H1 (cell line): ENCODE data around the gene KLHL26. TPM values are rescaled to one million over a fixed set of nuclear protein-coding genes. Genes with fewer than 3 reads are reported as not detected.

ENCODE experiments used
- CTCF ChIA-PET: fragments of 300-600 bp; sonication (Branson Sonifier 250); formaldehyde crosslinking; loops from one replicate; lab custom pipeline; 2021; ENCODE audit not compliant: partially characterized antibody; lab: Charles Lee
- POLR2A ChIA-PET: fragments of 300-600 bp; sonication (Branson Sonifier 250); formaldehyde crosslinking; loops from one replicate; lab custom pipeline; 2021; ENCODE audit warnings: inconsistent platforms; ENCODE audit not compliant: partially characterized antibody; lab: Charles Lee
- DNase-seq, 2 experiments: peaks; one replicate each; pipeline versions ENCODE4 v3.0.0 to v3.0.0-alpha.2; 2010 to 2022; ENCODE audit warnings: low spot score in 2 of 2, low read depth in 1 of 2, mixed read lengths in 1 of 2
- FAIRE-seq: peaks from 2 replicates; lab custom pipeline; 2011; peaks lifted over from hg19 to GRCh38; lab: Jason Lieb, UNC
- H2AFZ ChIP-seq: 2 replicates; pipeline ENCODE4 v1.8.1; 2012; ENCODE audit warnings: low read length, inconsistent platforms
- H2AK5ac ChIP-seq: 2 replicates; pipeline ENCODE4 v1.6.1; 2013; ENCODE audit warnings: low read depth, low read length
- H2BK120ac ChIP-seq: replicated peaks from 2 replicates; pipeline ENCODE3; 2013; ENCODE audit warnings: low read depth, low read length, inconsistent platforms
- H2BK12ac ChIP-seq: 2 replicates; pipeline ENCODE4 v1.6.1; 2013; ENCODE audit warnings: low read depth, low read length
- H2BK15ac ChIP-seq: 2 replicates; pipeline ENCODE4 v1.6.1; 2013; ENCODE audit warnings: low read length
- H2BK20ac ChIP-seq: 2 replicates; pipeline ENCODE4 v1.6.1; 2013; ENCODE audit warnings: low read length
- H2BK5ac ChIP-seq: 2 replicates; pipeline ENCODE4 v1.6.1; 2013; ENCODE audit warnings: low read depth, low read length
- H3K14ac ChIP-seq: 2 replicates; pipeline ENCODE4 v1.6.1; 2013; ENCODE audit warnings: inconsistent platforms; ENCODE audit not compliant: insufficient read length
- H3K18ac ChIP-seq: 2 replicates; pipeline ENCODE4 v1.6.1; 2013; ENCODE audit warnings: low read length; ENCODE audit errors: extremely low read depth
- H3K23ac ChIP-seq: 2 replicates; pipeline ENCODE4 v1.6.1; 2013; ENCODE audit warnings: inconsistent platforms; ENCODE audit not compliant: insufficient read length
- H3K23me2 ChIP-seq: 2 replicates; pipeline ENCODE4 v1.6.1; 2013; ENCODE audit warnings: low read depth, low read length
- H3K27ac ChIP-seq: 2 replicates; pipeline ENCODE4 v1.6.1; 2011; ENCODE audit warnings: low read depth, low read length, inconsistent platforms
- H3K27me3 ChIP-seq, 4 experiments: replicated peaks in 1 of 4; 1 replicate in 1 of 4; 2 replicates in 3 of 4; pipeline versions ENCODE4 v1.6.1 to v1.8.1; 2011 to 2013; ENCODE audit warnings: low read length in 3 of 4, mild to moderate bottlenecking in 3 of 4, inconsistent platforms in 2 of 4, mixed read lengths in 2 of 4, moderate library complexity in 1 of 4; ENCODE audit not compliant: control insufficient read depth in 3 of 4, insufficient read depth in 3 of 4; ENCODE audit errors: extremely low read depth in 1 of 4
- H3K36me3 ChIP-seq, 4 experiments: 2 replicates each; pipeline versions ENCODE4 v1.6.1 to v1.8.1; 2011 to 2013; ENCODE audit warnings: mild to moderate bottlenecking in 4 of 4, low read length in 3 of 4, moderate library complexity in 2 of 4, control low read depth in 1 of 4, inconsistent platforms in 1 of 4; ENCODE audit not compliant: insufficient read depth in 4 of 4, control insufficient read depth in 2 of 4
- H3K4ac ChIP-seq: replicated peaks from 2 replicates; pipeline ENCODE3; 2013; ENCODE audit warnings: low read length, low read depth, mixed read lengths, inconsistent platforms; ENCODE audit not compliant: insufficient read length
- H3K4me1 ChIP-seq, 4 experiments: replicated peaks in 1 of 4; 1 replicate in 1 of 4; 2 replicates in 3 of 4; pipeline versions ENCODE4 v1.6.1 to v1.8.1; 2011 to 2013; ENCODE audit warnings: low read length in 3 of 4, inconsistent platforms in 2 of 4, mixed read lengths in 1 of 4; ENCODE audit not compliant: insufficient read depth in 4 of 4, control insufficient read depth in 3 of 4
- H3K4me2 ChIP-seq, 2 experiments: 2 replicates each; pipeline versions ENCODE4 v1.6.1 to v1.8.1; 2011 to 2013; ENCODE audit warnings: low read depth in 2 of 2, low read length in 2 of 2, control low read depth in 1 of 2, inconsistent platforms in 1 of 2, mild to moderate bottlenecking in 1 of 2; ENCODE audit not compliant: insufficient read depth in 1 of 2
- H3K4me3 ChIP-seq, 4 experiments: fragments of 200-600, 300-600 bp in 1 of 4; sonication (generic), shearing (Covaris generic), sonication (Bioruptor Twin) in 1 of 4; 2 replicates each; pipeline versions ENCODE4 v1.5.1 to v1.8.1; 2011 to 2016; ENCODE audit warnings: low read length in 4 of 4, low read depth in 3 of 4, control low read depth in 2 of 4, inconsistent platforms in 2 of 4, mild to moderate bottlenecking in 2 of 4, mixed read lengths in 1 of 4, moderate library complexity in 1 of 4; ENCODE audit not compliant: insufficient read depth in 2 of 4; ENCODE audit errors: extremely low read depth in 1 of 4
- H3K56ac ChIP-seq: replicated peaks from 2 replicates; pipeline ENCODE3; 2013; ENCODE audit warnings: low read depth, mild to moderate bottlenecking, mixed read lengths, low read length, inconsistent platforms; ENCODE audit not compliant: insufficient read length
- H3K79me1 ChIP-seq: 2 replicates; pipeline ENCODE4 v1.6.1; 2013; ENCODE audit warnings: low read depth, low read length, control low read depth
- H3K79me2 ChIP-seq, 2 experiments: 2 replicates each; pipeline versions ENCODE4 v1.6.1 to v1.8.1; 2012 to 2013; ENCODE audit warnings: low read length in 2 of 2, mild to moderate bottlenecking in 2 of 2, inconsistent platforms in 1 of 2; ENCODE audit not compliant: insufficient read depth in 2 of 2, control insufficient read depth in 1 of 2
- H3K9ac ChIP-seq, 4 experiments: replicated peaks in 1 of 4; 1 replicate in 1 of 4; 2 replicates in 3 of 4; pipeline versions ENCODE4 v1.6.1 to v1.8.1; 2011 to 2013; ENCODE audit warnings: low read depth in 3 of 4, low read length in 3 of 4, control low read depth in 2 of 4, mild to moderate bottlenecking in 2 of 4, moderate library complexity in 2 of 4, inconsistent platforms in 1 of 4; ENCODE audit errors: extremely low read depth in 1 of 4
- H3K9me3 ChIP-seq, 2 experiments: 2 replicates each; pipeline versions ENCODE4 v1.6.1 to v1.8.1; 2012 to 2013; ENCODE audit warnings: mild to moderate bottlenecking in 2 of 2, moderate library complexity in 2 of 2, control low read depth in 1 of 2, inconsistent platforms in 1 of 2, low read depth in 1 of 2, low read length in 1 of 2, mixed read lengths in 1 of 2; ENCODE audit not compliant: insufficient read depth in 2 of 2
- H4K20me1 ChIP-seq, 2 experiments: replicated peaks in 1 of 2; 2 replicates each; pipeline versions ENCODE3 to v1.8.1; 2011 to 2013; ENCODE audit warnings: inconsistent platforms in 2 of 2, low read length in 2 of 2, mild to moderate bottlenecking in 1 of 2; ENCODE audit not compliant: insufficient read depth in 2 of 2, control insufficient read depth in 1 of 2
- H4K5ac ChIP-seq: 2 replicates; pipeline ENCODE4 v1.6.1; 2013; ENCODE audit warnings: low read length, low read depth, mixed read lengths, inconsistent platforms; ENCODE audit not compliant: insufficient read length
- H4K8ac ChIP-seq: 2 replicates; pipeline ENCODE4 v1.8.0; 2013; ENCODE audit warnings: mild to moderate bottlenecking, moderate library complexity, low read length, inconsistent platforms; ENCODE audit not compliant: insufficient read depth; ENCODE audit errors: extremely low read depth
- H4K91ac ChIP-seq: replicated peaks from 2 replicates; pipeline ENCODE3; 2013; ENCODE audit warnings: low read length, mixed read lengths, inconsistent platforms; ENCODE audit not compliant: insufficient read length
- CEBPB ChIP-seq: IDR thresholded peaks from 2 replicates; pipeline ENCODE4 v1.6.1; 2012; ENCODE audit warnings: low read depth, low read length
- CREB1 ChIP-seq: IDR thresholded peaks from 2 replicates; pipeline ENCODE4 v1.6.1; 2012; ENCODE audit warnings: inconsistent platforms
- FOSL1 ChIP-seq: IDR thresholded peaks from 2 replicates; pipeline ENCODE4 v1.6.1; 2011; ENCODE audit warnings: mild to moderate bottlenecking, low read depth, low read length, moderate library complexity; ENCODE audit not compliant: insufficient read depth
- GABPA ChIP-seq: IDR thresholded peaks from 2 replicates; pipeline ENCODE4 v1.6.1; 2011; ENCODE audit warnings: mild to moderate bottlenecking, low read length, moderate library complexity, borderline replicate concordance; ENCODE audit not compliant: insufficient read depth
- RFX5 ChIP-seq: IDR thresholded peaks from 2 replicates; pipeline ENCODE4 v1.6.1; 2011; ENCODE audit warnings: low read depth, low read length, improper control_type of control experiment, borderline replicate concordance
- YY1 ChIP-seq: IDR thresholded peaks from 2 replicates; pipeline ENCODE4 v1.6.1; 2011; ENCODE audit warnings: low read depth, mild to moderate bottlenecking, low read length
- WGBS, 2 experiments: shearing (Covaris generic) in 1 of 2; methylation state at CpG; one replicate each; pipeline versions ENCODE4 v1.1.6 to v1.1.7; 2013 to 2015; ENCODE audit warnings: low lambda C conversion rate in 2 of 2, mixed read lengths in 2 of 2, inconsistent platforms in 1 of 2, low coverage in 1 of 2, missing lambda C conversion rate in 1 of 2; ENCODE audit not compliant: insufficient replicate concordance in 2 of 2, insufficient coverage in 1 of 2, insufficient read length in 1 of 2; ENCODE audit errors: extremely low coverage in 1 of 2, missing lambda C conversion rate in 1 of 2; 5-methylcytosine and 5-hydroxymethylcytosine counted together
- polyA plus RNA-seq, 7 experiments: library from polyadenylated mRNA; depleted of rRNA in 3 of 7; stranded (reverse) in 5 of 7; unstranded in 2 of 7; fragments of >200 nt in 5 of 7; fragments of 200-250 nt in 2 of 7; gene quantifications; 1 replicate in 5 of 7; 2 replicates in 1 of 7; 4 replicates in 1 of 7; pipeline versions ENCODE4 v1.2.1 to v1.2.3, GENCODE V29; 2011 to 2013; ENCODE audit warnings: missing spikeins in 2 of 7, mixed read lengths in 2 of 7
- total RNA-seq: library from RNA; stranded (reverse); fragmentation: NEBNext Ultra II Directional; extraction: Animal tissue kit (Norgen Biotek cat#: 25700); gene quantifications from 2 replicates; pipeline ENCODE4 v1.2.1, GENCODE V29; 2021

KLHL26 gene
- total and polyA plus RNA-seq, 2 of the 8 experiments (the other 6 are each of a cell fraction or from before 2014, with no cell fraction given) = 2.2 to 8.8 TPM

DNA sequence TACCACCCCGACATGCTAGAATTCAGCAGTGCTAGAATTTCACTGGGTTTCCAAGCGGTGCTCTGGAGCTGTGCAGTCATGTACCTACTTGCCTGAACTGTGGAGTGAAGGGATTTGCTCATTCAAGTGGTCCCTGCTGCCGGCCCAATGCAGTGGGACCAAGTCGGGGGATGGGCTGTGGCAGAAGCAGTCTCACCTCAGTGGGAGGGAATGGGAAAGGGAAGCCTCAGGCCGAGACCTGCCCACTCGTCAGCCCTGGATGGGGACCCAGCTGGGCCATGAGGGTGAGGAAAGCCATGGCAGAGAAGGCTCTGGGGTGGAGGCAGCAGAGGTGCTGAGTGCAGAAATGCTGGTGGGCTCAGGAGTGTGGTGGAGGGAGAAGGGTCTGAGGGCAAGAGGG is 14.9 kb downstream of the KLHL26 start:
- peak overlapping the region; percentile 46; the same call in 1 of the 2 replicates for H2BK5ac ChIP-seq
- no peak overlapping the region for H4K91ac ChIP-seq
- H4K20me1 ChIP-seq = peaks cover 7 to 41% of the 10 kb centered on the region in 2 experiments
- peak overlapping the region; percentile 19; the same call in 1 of the 2 replicates for H2AK5ac ChIP-seq
- 79% methylated on average over 6 of the region's 6 CpGs; no CpG with 5 or more reads in 1 of the 2 experiments for WGBS, 2 experiments
- no peaks in the 10 kb centered on the region for H3K36me3 ChIP-seq
- no peak overlapping the region for H3K27ac ChIP-seq
- no peaks in the 10 kb centered on the region for H3K27me3 ChIP-seq
- ChIA-PET CTCF (interaction anchor here (0.8 to 1.2 kb wide), 3 partner anchors 16 to 28 kb away, joined by 3 to 4 read pairs (median 3); no protein-coding TSS in a partner anchor), POLR2A (interaction anchor here (1.2 kb wide), 1 partner anchor 11 kb away, joined by 3 read pairs; no protein-coding TSS in a partner anchor)
- H2BK12ac ChIP-seq = no peak overlapping the region
- no peak for TF ChIP-seq FOSL1
- no peak for TF ChIP-seq GABPA
- TF ChIP-seq YY1 = no peak
- TF ChIP-seq RFX5 = no peak
- TF ChIP-seq CEBPB = no peak
- no peak for TF ChIP-seq CREB1
- no peak overlapping the region for H2BK15ac ChIP-seq
- DNase-seq = no peak
- no peaks in the 10 kb centered on the region for H3K79me2 ChIP-seq
- no peak overlapping the region for H2BK20ac ChIP-seq
- peaks cover 15% of the 10 kb centered on the region for H3K79me1 ChIP-seq
- H4K5ac ChIP-seq = no peak overlapping the region
- no peak overlapping the region for H3K4me3 ChIP-seq
- H3K9me3 ChIP-seq = no peaks in the 10 kb centered on the region
- no peak overlapping the region for H3K18ac ChIP-seq
- no peak overlapping the region for H3K14ac ChIP-seq
- peaks cover 0 to 10% (median under 1%) of the 10 kb centered on the region in 4 experiments; a peak in 2 of 7 replicates for H3K4me1 ChIP-seq
- H2AFZ ChIP-seq = no peak overlapping the region
- H3K23me2 ChIP-seq = peaks cover 13% of the 10 kb centered on the region; the same call in 1 of the 2 replicates
- no peak overlapping the region for H3K9ac ChIP-seq
- no peak overlapping the region for H3K56ac ChIP-seq
- no peak overlapping the region for H3K4ac ChIP-seq
- no peak overlapping the region for H3K4me2 ChIP-seq
- no peak overlapping the region for H3K23ac ChIP-seq
- peak overlapping the region; percentile 33 for H2BK120ac ChIP-seq
- no peak for FAIRE-seq
- peak overlapping the region; percentile 57; the same call in 1 of the 2 replicates for H4K8ac ChIP-seq
